ENCODE data around the gene C1RL. TPM values are rescaled to one million over a fixed set of nuclear protein-coding genes. Genes with fewer than 3 reads are reported as not detected.

Gene C1RL
- total RNA-seq, 2 donors from 2014 or later = 18.7 to 34.7 TPM

DNA sequence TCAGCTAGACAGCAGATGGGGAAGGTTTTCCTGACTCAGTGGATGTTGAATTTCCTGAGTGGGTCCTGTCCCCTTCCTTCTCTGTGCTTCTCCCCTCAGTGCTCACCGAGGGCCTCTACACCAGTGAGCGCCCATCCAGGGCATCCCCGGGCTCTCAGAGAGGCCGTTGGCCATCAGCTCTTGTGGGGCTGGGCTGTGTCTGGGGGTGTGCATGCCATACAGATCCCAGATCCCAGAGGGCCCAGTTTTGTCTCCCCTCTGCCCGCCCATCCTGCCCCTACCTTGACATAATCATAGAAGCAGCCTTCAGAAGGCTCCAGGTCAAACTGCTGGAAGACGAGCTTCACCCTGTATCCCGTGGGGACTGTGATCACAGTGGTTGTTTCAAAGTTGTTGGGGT is 17.8 kb downstream of the C1RL start:
- H3K9me3 ChIP-seq = no peaks in the 10 kb centered on the region
- TF ChIP-seq, protein P1, sequence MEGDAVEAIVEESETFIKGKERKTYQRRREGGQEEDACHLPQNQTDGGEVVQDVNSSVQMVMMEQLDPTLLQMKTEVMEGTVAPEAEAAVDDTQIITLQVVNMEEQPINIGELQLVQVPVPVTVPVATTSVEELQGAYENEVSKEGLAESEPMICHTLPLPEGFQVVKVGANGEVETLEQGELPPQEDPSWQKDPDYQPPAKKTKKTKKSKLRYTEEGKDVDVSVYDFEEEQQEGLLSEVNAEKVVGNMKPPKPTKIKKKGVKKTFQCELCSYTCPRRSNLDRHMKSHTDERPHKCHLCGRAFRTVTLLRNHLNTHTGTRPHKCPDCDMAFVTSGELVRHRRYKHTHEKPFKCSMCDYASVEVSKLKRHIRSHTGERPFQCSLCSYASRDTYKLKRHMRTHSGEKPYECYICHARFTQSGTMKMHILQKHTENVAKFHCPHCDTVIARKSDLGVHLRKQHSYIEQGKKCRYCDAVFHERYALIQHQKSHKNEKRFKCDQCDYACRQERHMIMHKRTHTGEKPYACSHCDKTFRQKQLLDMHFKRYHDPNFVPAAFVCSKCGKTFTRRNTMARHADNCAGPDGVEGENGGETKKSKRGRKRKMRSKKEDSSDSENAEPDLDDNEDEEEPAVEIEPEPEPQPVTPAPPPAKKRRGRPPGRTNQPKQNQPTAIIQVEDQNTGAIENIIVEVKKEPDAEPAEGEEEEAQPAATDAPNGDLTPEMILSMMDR (IDR thresholded peaks at IDR 0.05) = no peak
- no peak for DNase-seq (ENCODE audit: low spot score)
- H3K27me3 ChIP-seq = no peaks in the 10 kb centered on the region
- no peaks in the 10 kb centered on the region for H3K36me3 ChIP-seq
- peak overlapping the region; percentile 35 to 50 for H3K4me3 ChIP-seq
- H3K27ac ChIP-seq = peak overlapping the region; percentile 67 to 74
- peaks cover 0 to 32% of the 10 kb centered on the region in 2 donors for H3K4me1 ChIP-seq

DNA sequence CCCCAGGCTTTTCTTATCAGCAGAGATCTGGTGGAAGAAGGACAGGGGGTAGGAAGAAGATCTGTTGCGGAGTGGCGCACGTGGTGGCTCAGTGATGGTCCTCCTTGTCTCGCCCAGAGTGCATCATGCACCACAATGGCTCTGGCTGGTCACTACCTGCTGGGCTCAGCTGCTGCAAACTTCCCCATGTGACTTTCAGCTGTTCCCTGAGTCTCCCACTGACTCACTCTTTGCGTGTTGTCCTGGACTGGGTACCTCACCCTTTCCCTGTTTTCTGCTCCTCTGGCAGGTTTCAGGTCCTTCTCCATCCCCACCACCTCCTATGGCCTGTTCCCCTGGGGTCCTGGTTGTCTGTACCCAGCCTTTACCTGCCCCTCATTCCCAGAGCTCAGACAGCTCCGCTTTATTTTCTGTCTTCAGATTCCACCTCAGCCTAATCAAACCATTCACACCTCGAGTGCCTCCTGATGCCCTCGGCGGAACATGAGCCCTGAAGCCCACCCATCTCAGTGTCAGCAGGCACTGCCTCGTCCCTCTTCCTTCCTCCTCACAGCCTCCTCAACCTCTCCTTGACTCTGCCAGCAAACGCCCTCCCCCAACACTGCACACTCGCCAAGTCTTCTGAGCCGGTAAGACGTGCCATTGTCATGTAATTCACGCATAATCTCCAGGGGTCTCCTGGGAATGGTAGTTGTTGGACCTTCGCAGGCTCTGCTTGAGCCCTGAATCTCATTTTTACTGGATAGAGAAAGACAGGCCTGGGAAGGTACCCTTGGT is 18.6 kb downstream of the C1RL start:
- no peaks in the 10 kb centered on the region for H3K27me3 ChIP-seq
- TF ChIP-seq, protein P1 (IDR thresholded peaks at IDR 0.05) = no peak
- peaks cover 0 to 32% of the 10 kb centered on the region in 2 donors for H3K4me1 ChIP-seq
- DNase-seq (ENCODE audit: low spot score) = no peak
- H3K27ac ChIP-seq = peak overlapping the region; percentile 67 to 74
- H3K4me3 ChIP-seq = peak overlapping the region; percentile 35 to 50
- peaks cover 3% of the 10 kb centered on the region for H3K36me3 ChIP-seq
- H3K9me3 ChIP-seq = no peaks in the 10 kb centered on the region

DNA sequence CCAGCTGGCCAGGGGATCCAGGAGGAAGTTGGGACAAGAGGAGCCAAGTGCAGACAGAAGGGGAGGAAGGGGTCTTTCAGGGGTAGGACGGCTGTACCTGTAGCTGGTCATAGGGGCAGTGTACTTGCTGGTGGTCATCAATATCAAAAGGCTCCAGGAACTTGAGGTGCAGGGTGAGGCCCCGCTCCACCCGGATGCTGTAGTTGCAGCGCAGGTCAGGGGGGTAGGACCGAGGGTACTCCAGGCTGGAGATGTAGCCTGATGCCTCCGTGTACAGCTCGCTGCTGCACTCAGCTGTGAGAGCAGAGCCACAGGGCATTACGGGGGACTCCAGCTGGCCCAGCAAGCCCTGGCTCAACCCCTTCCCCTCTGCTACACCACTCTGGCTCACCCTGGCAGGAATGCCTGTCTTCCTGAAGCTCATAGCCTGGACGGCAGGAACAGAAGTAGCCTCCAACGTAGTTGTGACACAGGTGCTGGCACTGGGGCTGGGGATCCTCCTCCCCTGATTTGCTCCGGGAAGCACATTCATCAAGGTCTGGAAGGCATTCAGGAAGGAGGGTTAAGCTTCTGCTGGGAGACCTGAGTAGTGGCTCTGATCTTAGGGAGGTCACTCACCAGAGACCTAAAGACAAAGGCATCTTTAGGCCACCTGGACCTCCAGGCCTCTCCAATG is 19.7 kb downstream of the C1RL start:
- H3K27ac ChIP-seq = peak overlapping the region; percentile 67 to 74
- no peak overlapping the region for H3K4me3 ChIP-seq
- no peaks in the 10 kb centered on the region for H3K9me3 ChIP-seq
- no peaks in the 10 kb centered on the region for H3K27me3 ChIP-seq
- H3K4me1 ChIP-seq = peaks cover 0 to 32% of the 10 kb centered on the region in 2 donors
- TF ChIP-seq, protein P1 (IDR thresholded peaks at IDR 0.05) = no peak
- H3K36me3 ChIP-seq = peaks cover 10% of the 10 kb centered on the region
- no peak for DNase-seq (ENCODE audit: low spot score)

DNA sequence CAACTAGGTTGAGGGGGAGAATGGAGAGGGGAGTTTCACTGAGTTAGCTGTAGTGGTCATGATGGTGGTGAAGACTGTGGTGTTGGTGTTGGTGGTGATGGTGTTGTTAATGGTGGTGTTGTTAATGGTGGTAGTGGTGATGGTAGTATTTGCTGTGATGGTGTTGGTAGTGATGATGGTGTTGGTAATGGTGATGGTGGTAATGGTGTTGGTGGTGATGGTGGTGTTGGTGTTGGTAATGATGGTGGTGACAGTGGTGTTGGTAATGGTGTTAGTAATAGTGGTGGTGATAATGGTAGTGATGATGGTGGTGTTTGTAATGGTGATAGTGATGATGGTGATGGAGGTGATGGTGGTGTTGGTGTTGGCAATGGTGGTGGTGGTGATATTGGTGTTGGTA is 25.9 kb downstream of the C1RL start:
- Histone ChIP-seq H3K27me3 (no peaks in the 10 kb centered on the region), H3K36me3 (peaks cover 30% of the 10 kb centered on the region), H3K4me1 (peaks cover 0 to 6% of the 10 kb centered on the region in 2 donors), H3K4me3 (no peak overlapping the region), H3K27ac (no peak overlapping the region), H3K9me3 (no peaks in the 10 kb centered on the region)
- TF ChIP-seq, protein P1 (IDR thresholded peaks at IDR 0.05) = no peak
- no peak for DNase-seq (ENCODE audit: low spot score)

DNA sequence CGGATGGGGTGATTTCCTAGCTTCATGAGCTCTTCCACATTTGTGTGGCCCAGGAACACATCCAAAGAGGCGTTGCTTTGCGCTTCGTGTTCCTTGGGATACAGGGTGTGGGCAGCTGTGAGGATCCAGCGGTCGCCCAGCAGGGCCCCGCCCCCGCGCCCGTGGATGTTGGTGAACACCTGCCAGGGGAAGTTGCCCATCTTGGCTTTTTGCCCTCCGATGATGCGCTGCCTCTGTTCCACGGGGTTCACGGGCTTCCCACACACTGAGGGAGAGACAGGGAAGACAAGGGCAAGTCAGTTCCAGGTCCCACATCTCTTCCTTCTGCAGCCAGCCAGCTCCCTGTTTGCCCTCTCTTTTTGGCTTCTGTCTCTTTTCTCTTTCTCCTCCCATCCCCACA is 28.0 kb downstream of the C1RL start:
- TF ChIP-seq, protein P1 (IDR thresholded peaks at IDR 0.05) = no peak
- DNase-seq (ENCODE audit: low spot score) = no peak
- H3K27me3 ChIP-seq = no peaks in the 10 kb centered on the region
- H3K4me1 ChIP-seq = peaks cover 0 to 6% of the 10 kb centered on the region in 2 donors
- no peaks in the 10 kb centered on the region for H3K9me3 ChIP-seq
- peaks cover 30% of the 10 kb centered on the region for H3K36me3 ChIP-seq
- no peak overlapping the region for H3K27ac ChIP-seq
- no peak overlapping the region for H3K4me3 ChIP-seq

Measured in right atrium auricular region (tissue), 2 donors.